ENCODE data around the gene IDH3A. TPM values are rescaled to one million over a fixed set of nuclear protein-coding genes. Genes with fewer than 3 reads are reported as not detected.
A peak's percentile ranks its signal among the peaks of the same experiment; 100 is the strongest.

The IDH3A gene
- total and polyA plus RNA-seq, 9 of the 15 experiments (the other 6 are each of a cell fraction or from before 2014, with no cell fraction given): 37.4 to 249 (median 107) TPM

DNA sequence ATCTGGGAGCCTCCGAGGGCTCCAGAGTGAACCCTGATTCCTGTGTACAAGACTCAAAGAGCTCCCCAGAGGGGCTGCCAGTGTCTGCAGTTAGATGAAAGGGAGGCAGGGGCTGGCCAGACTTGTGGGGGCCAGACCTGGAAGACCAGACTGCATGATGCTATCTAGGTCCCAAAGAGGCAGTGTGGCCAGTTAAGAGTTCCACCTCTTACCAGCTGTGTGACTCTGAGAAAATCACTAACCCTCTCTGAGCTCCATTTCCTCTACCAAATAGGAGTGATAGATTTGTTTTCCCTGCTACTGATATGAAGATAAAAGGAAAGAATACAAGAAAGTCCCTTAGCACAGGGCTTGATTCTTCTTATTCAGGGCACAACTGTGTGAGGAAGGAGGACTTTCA lies 56.2 kb downstream of the IDH3A start:
- no peaks in the 10 kb centered on the region for H4K20me1 ChIP-seq (replicated peaks; ENCODE audit: control insufficient read depth, insufficient read depth, low read length)
- no peaks in the 10 kb centered on the region for H3K79me2 ChIP-seq (ENCODE audit: control insufficient read depth, insufficient read depth, low read length)
- H3K4me3 ChIP-seq: no peak overlapping the region
- in situ Hi-C loops (cut with MboI): no loop called here
- H3K4me1 ChIP-seq (replicated peaks in 1 of 2; ENCODE audit: control insufficient read depth in 2 of 2, insufficient read depth in 2 of 2, low read length in 2 of 2): peaks cover 0 to 16% of the 10 kb centered on the region in 2 experiments; a peak in 3 of 5 replicates
- POLR2A ChIA-PET: interaction anchor here (0.6 to 1.3 kb wide), 3 partner anchors 9 to 27 kb away, joined by 3 to 7 read pairs (median 3); no protein-coding TSS in a partner anchor
- intact Hi-C loops (cut with micrococcal nuclease): no loop called here
- H3K36me3 ChIP-seq (ENCODE audit: control insufficient read depth, insufficient read depth, low read length): no peaks in the 10 kb centered on the region
- BruUV-seq (replicated peaks): no TSS peak
- no peaks in the 10 kb centered on the region for H3K9me3 ChIP-seq (replicated peaks; ENCODE audit: control insufficient read depth, insufficient read depth, low read depth, low read length)
- 33% methylated on average over 1 of the region's 1 CpG for WGBS (ENCODE audit: insufficient coverage, low coverage, missing lambda C conversion rate)
- CTCF ChIA-PET (ENCODE audit: low intra/inter-chr PET ratio): no interaction called here
- H3K9ac ChIP-seq (ENCODE audit: insufficient read depth in 1 of 2, low read depth in 2 of 2, low read length in 2 of 2): no peak overlapping the region
- DNase-seq (ENCODE audit: extremely low read depth in 1 of 4, low spot score in 3 of 4) (no peak), ATAC-seq (no peak), FAIRE-seq (no peak)
- no peaks in the 10 kb centered on the region for H3K9me1 ChIP-seq (ENCODE audit: control insufficient read depth, insufficient read depth, low read length)
- peaks cover 14 to 16% of the 10 kb centered on the region in 2 experiments; a peak in 4 of 5 replicates for H3K27me3 ChIP-seq (ENCODE audit: control insufficient read depth in 2 of 2, insufficient read depth in 2 of 2, low read length in 2 of 2)
- no peak overlapping the region for H3K4me2 ChIP-seq (ENCODE audit: insufficient read depth, low read length)
- no peak for TF ChIP-seq HDAC1 (IDR thresholded peaks at IDR 0.05)
- no peak for TF ChIP-seq FOXM1 (IDR thresholded peaks at IDR 0.05; ENCODE audit: low read depth)
- no peak for TF ChIP-seq FOXM1 (CRISPR knock-in tag; IDR thresholded peaks at IDR 0.05; ENCODE audit: low read depth)
- TF ChIP-seq XRCC5 (IDR thresholded peaks at IDR 0.05; ENCODE audit: low read depth, low read length): no peak
- peak; percentile 79 for TF ChIP-seq ZFP36 (IDR thresholded peaks at IDR 0.05; ENCODE audit: low read depth, low read length, partially characterized antibody)
- no peak for TF ChIP-seq TEAD4 (IDR thresholded peaks at IDR 0.05; ENCODE audit: low read length)
- TF ChIP-seq TEAD4 (CRISPR knock-in tag; IDR thresholded peaks at IDR 0.05; ENCODE audit: borderline replicate concordance): no peak
- TF ChIP-seq RBM25 (IDR thresholded peaks at IDR 0.05; ENCODE audit: low read depth, low read length, severe bottlenecking): peak; percentile 87
- TF ChIP-seq ZBTB1 (CRISPR knock-in tag; IDR thresholded peaks at IDR 0.05; ENCODE audit: borderline replicate concordance, low read depth): no peak
- TF ChIP-seq ATF7 (IDR thresholded peaks at IDR 0.05): no peak
- 0 out of 2 replicates have a peak, but pooled peaks have one; percentile 35 for TF ChIP-seq HDAC2 (IDR thresholded peaks at IDR 0.05)
- no peak for TF ChIP-seq MYNN (IDR thresholded peaks at IDR 0.05)
- no peak for TF ChIP-seq MYNN (CRISPR knock-in tag; IDR thresholded peaks at IDR 0.05)
- TF ChIP-seq TAL1 (IDR thresholded peaks at IDR 0.05): no peak
- TF ChIP-seq BCOR (IDR thresholded peaks at IDR 0.05): peak; percentile 67; the same call in 1 of the 2 replicates
- TF ChIP-seq YBX1 (IDR thresholded peaks at IDR 0.05): no peak
- no peak overlapping the region for H2AFZ ChIP-seq (ENCODE audit: low read depth, low read length)
- no peak overlapping the region for H3K27ac ChIP-seq (ENCODE audit: extremely low read depth, low read depth, low read length)
